ENCODE measurements around the gene CDC34.

DNA sequence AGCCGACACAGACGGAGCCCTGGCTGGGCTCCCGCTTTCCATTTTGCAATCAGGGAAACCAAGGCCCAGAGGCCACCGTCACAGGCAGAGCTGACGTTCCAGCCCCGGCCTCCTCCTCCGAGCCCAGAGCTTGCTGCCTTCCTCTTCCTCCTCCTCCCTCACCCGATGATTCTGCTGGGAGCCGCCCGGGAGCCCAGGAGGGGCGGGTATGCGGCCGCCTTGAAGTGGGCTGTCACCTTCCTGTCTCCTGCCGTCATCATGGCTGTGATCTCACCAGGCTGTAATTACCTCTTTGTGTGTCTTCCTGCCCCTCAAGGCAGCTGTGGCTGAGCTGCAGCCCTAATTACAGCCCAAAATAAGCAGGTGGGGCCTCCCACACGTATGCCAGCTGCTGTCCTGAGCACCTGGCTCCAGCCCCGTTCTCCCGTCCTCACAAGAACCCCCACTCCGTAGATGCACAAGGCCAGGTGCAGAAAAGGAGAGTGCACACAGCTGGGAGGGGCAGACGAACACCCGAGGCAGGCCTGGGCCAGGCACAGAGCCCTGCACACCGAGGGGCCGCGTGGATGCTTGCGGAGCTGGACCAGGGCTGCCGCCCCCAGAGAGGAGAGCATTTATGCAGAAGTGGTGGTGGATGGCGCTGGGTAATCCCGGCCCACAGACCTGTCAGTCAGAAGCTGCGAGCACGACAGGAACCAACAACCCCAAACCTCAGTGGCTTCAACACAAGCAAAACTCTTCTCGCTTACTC lies 20.3 kb upstream of the CDC34 start:
- TF ChIP-seq, protein P1, sequence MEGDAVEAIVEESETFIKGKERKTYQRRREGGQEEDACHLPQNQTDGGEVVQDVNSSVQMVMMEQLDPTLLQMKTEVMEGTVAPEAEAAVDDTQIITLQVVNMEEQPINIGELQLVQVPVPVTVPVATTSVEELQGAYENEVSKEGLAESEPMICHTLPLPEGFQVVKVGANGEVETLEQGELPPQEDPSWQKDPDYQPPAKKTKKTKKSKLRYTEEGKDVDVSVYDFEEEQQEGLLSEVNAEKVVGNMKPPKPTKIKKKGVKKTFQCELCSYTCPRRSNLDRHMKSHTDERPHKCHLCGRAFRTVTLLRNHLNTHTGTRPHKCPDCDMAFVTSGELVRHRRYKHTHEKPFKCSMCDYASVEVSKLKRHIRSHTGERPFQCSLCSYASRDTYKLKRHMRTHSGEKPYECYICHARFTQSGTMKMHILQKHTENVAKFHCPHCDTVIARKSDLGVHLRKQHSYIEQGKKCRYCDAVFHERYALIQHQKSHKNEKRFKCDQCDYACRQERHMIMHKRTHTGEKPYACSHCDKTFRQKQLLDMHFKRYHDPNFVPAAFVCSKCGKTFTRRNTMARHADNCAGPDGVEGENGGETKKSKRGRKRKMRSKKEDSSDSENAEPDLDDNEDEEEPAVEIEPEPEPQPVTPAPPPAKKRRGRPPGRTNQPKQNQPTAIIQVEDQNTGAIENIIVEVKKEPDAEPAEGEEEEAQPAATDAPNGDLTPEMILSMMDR (IDR thresholded peaks at IDR 0.05; ENCODE audit: insufficient read depth, low read length, poor library complexity, severe bottlenecking), result no peak
- TF ChIP-seq EZH2phosphoT487 (conservative IDR thresholded peaks at IDR 0.05; ENCODE audit: low read length), result no peak
